Endothelial cell of umbilical vein (primary cell): Measurements from ENCODE around the gene KRTAP3-3.

Experiments used
- CTCF ChIP-seq, 2 donors: IDR thresholded peaks; 1 replicate in 1 of 2; 2 replicates in 1 of 2; pipeline ENCODE4 v1.5.1; 2011; ENCODE audit warnings: low read length in 2 of 2, mild to moderate bottlenecking in 2 of 2, moderate library complexity in 2 of 2, control low read depth in 1 of 2, inconsistent platforms in 1 of 2, low read depth in 1 of 2; ENCODE audit not compliant: insufficient read depth in 1 of 2; ENCODE audit errors: extremely low read depth in 1 of 2
- EZH2 ChIP-seq: IDR thresholded peaks from 2 replicates; pipeline ENCODE4 v1.6.1; 2012; ENCODE audit warnings: borderline replicate concordance, low read depth, mild to moderate bottlenecking, moderate library complexity, low read length, inconsistent platforms; ENCODE audit not compliant: severe bottlenecking
- GATA2 ChIP-seq: IDR thresholded peaks from 2 replicates; pipeline ENCODE4 v1.7.0; 2011; ENCODE audit warnings: low read depth, mild to moderate bottlenecking, moderate library complexity, mixed read lengths, low read length; ENCODE audit not compliant: insufficient read length, insufficient read depth
- JUN ChIP-seq: IDR thresholded peaks from 2 replicates; pipeline ENCODE4 v1.6.1; 2011; ENCODE audit warnings: borderline replicate concordance, low read depth; ENCODE audit not compliant: insufficient read length, insufficient read depth
- MAX ChIP-seq: IDR thresholded peaks from 2 replicates; pipeline ENCODE4 v1.6.1; 2011; ENCODE audit not compliant: insufficient read depth, insufficient read length
- POLR2A ChIP-seq: IDR thresholded peaks from 2 replicates; pipeline ENCODE4 v1.6.1; 2012; ENCODE audit warnings: low read depth, mild to moderate bottlenecking, control low read depth, low read length
- POLR2AphosphoS5 ChIP-seq: IDR thresholded peaks from 2 replicates; pipeline ENCODE4 v1.6.1; 2012; ENCODE audit warnings: low read depth, mild to moderate bottlenecking, control low read depth, low read length, moderate library complexity; ENCODE audit not compliant: insufficient read depth

GRCh38 chr17:41002814-41003213 lies 8.8 kb upstream of the KRTAP3-3 start:
- no peak for TF ChIP-seq POLR2AphosphoS5
- no peak for TF ChIP-seq CTCF (IDR thresholded peaks at IDR 0.05; ENCODE audit: extremely low read depth in 1 of 2, insufficient read depth in 1 of 2, low read depth in 1 of 2, low read length in 2 of 2)
- TF ChIP-seq POLR2A, result no peak
- no peak for TF ChIP-seq MAX
- no peak for TF ChIP-seq GATA2
- TF ChIP-seq EZH2, result no peak
- no peak for TF ChIP-seq JUN
